ENCODE measurements around the gene NUCB1. TPM values are rescaled to one million over a fixed set of nuclear protein-coding genes. Genes with fewer than 3 reads are reported as not detected.

The NUCB1 gene
- total and polyA plus RNA-seq, 2 donors (not counting 3 experiments of a cell fraction or from before 2014, with no cell fraction given), result 194 to 231 TPM

DNA sequence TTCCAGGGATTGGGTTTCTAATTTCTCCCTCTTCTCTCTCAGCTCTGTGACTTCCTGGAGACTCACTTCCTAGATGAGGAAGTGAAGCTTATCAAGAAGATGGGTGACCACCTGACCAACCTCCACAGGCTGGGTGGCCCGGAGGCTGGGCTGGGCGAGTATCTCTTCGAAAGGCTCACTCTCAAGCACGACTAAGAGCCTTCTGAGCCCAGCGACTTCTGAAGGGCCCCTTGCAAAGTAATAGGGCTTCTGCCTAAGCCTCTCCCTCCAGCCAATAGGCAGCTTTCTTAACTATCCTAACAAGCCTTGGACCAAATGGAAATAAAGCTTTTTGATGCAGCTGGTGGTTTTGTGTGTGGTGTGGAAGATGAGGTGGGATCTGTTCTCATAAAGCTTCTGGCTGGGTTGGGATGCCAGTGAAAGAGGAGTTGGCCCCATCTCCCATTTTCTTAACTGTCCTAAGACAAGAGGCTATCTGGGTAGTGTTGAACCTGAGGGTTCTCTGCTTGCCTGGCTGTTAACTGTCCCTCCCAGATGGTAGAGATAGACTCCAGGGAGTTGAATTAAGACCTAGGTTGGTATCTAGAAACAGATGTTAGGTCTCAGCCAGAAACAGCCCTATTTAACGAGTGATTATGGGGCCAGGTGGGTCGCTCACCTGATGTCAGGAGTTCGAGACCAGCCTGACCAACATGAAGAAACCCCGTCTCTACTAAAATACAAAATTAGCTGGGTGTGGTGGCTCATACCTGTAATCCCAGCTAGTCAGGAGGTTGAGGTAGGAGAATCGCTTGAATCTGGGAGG, 66.6 kb downstream of the NUCB1 start:
- dilution Hi-C loops (cut with MboI; ENCODE audit: extremely low pct_ligation_motif_present, low sequenced_read_pairs), result no loop called here
- intact Hi-C loops (cut with micrococcal nuclease), result no loop called here
- FAIRE-seq (peak; percentile 44), DNase-seq (ENCODE audit: low read depth, low spot score) (no peak)
- CTCF ChIA-PET, result interaction anchor here (0.8 to 2.7 kb wide), 5 partner anchors 27 to 179 kb away, joined by 3 to 20 read pairs (median 12); partner anchors contain the start of gene RUVBL2
- BruUV-seq (replicated peaks), result no TSS peak
- Histone ChIP-seq H3K79me2 (ENCODE audit: control insufficient read depth, insufficient read depth, low read length) (peaks cover 16% of the 10 kb centered on the region), H3K4me3 (replicated peaks in 1 of 3; ENCODE audit: insufficient read depth in 1 of 3, low read depth in 1 of 3, low read length in 3 of 3) (peak overlapping the region; percentile 35 to 79 (median 60)), H3K27ac (ENCODE audit: insufficient read depth, low read depth, low read length) (no peak overlapping the region), H4K20me1 (replicated peaks; ENCODE audit: control insufficient read depth, extremely low read depth, insufficient read depth, low read length) (peaks cover 3% of the 10 kb centered on the region), H3K9me3 (replicated peaks; ENCODE audit: control insufficient read depth, insufficient read depth, low read length) (no peaks in the 10 kb centered on the region), H3K4me2 (ENCODE audit: insufficient read depth, low read length) (peak overlapping the region; percentile 62), H3K9me1 (replicated peaks; ENCODE audit: control insufficient read depth, extremely low read depth, insufficient read depth, low read length) (no peaks in the 10 kb centered on the region), H3K27me3 (ENCODE audit: control insufficient read depth in 2 of 2, insufficient read depth in 2 of 2, low read length in 2 of 2) (no peaks in the 10 kb centered on the region), H3K4me1 (ENCODE audit: control insufficient read depth, extremely low read depth, insufficient read depth, low read length) (peaks cover 25% of the 10 kb centered on the region), H3K9ac (replicated peaks; ENCODE audit: extremely low read depth, insufficient read depth, low read length) (no peak overlapping the region), H3K36me3 (ENCODE audit: control insufficient read depth in 2 of 2, extremely low read depth in 1 of 2, insufficient read depth in 2 of 2, low read length in 2 of 2) (peaks cover 3 to 9% of the 10 kb centered on the region in 2 experiments), H2AFZ (ENCODE audit: low read depth, low read length) (no peak overlapping the region)
- TF ChIP-seq, protein P1, sequence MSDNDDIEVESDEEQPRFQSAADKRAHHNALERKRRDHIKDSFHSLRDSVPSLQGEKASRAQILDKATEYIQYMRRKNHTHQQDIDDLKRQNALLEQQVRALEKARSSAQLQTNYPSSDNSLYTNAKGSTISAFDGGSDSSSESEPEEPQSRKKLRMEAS (IDR thresholded peaks at IDR 0.05; ENCODE audit: insufficient read depth, insufficient read length), result no peak
- TF ChIP-seq MYC (IDR thresholded peaks at IDR 0.05; ENCODE audit: low read depth, low read length), result no peak
- no peak for TF ChIP-seq JUN (IDR thresholded peaks at IDR 0.05; ENCODE audit: borderline replicate concordance, insufficient read depth, insufficient read length, low read depth)
- POLR2A ChIA-PET, result interaction anchor here (0.6 to 2.3 kb wide), 3 partner anchors 91 to 201 kb away, joined by 4 to 14 read pairs (median 4); partner anchors contain the start of gene PPP1R15A

- Histone ChIP-seq H4K20me1 (replicated peaks; ENCODE audit: control insufficient read depth, extremely low read depth, insufficient read depth, low read length) (peaks cover 3% of the 10 kb centered on the region), H3K27ac (ENCODE audit: insufficient read depth, low read depth, low read length) (no peak overlapping the region), H3K9me1 (replicated peaks; ENCODE audit: control insufficient read depth, extremely low read depth, insufficient read depth, low read length) (no peaks in the 10 kb centered on the region), H3K27me3 (ENCODE audit: control insufficient read depth in 2 of 2, insufficient read depth in 2 of 2, low read length in 2 of 2) (no peaks in the 10 kb centered on the region), H3K4me2 (ENCODE audit: insufficient read depth, low read length) (no peak overlapping the region), H3K9me3 (replicated peaks; ENCODE audit: control insufficient read depth, insufficient read depth, low read length) (no peaks in the 10 kb centered on the region), H3K79me2 (ENCODE audit: control insufficient read depth, insufficient read depth, low read length) (peaks cover 16% of the 10 kb centered on the region), H2AFZ (ENCODE audit: low read depth, low read length) (no peak overlapping the region), H3K9ac (replicated peaks; ENCODE audit: extremely low read depth, insufficient read depth, low read length) (no peak overlapping the region), H3K36me3 (ENCODE audit: control insufficient read depth in 2 of 2, extremely low read depth in 1 of 2, insufficient read depth in 2 of 2, low read length in 2 of 2) (peaks cover 3 to 9% of the 10 kb centered on the region in 2 experiments), H3K4me1 (ENCODE audit: control insufficient read depth, extremely low read depth, insufficient read depth, low read length) (peaks cover 18% of the 10 kb centered on the region), H3K4me3 (replicated peaks in 1 of 3; ENCODE audit: insufficient read depth in 1 of 3, low read depth in 1 of 3, low read length in 3 of 3) (no peak overlapping the region)
- ChIA-PET POLR2A (interaction anchor here (0.6 to 2.3 kb wide), 4 partner anchors 87 to 202 kb away, joined by 3 to 14 read pairs (median 4); partner anchors contain the start of gene PPP1R15A), CTCF (interaction anchor here (0.8 to 2.7 kb wide), 7 partner anchors 26 to 180 kb away, joined by 3 to 20 read pairs (median 3); partner anchors contain the start of genes HSD17B14 and RUVBL2)
- TF ChIP-seq FOS (IDR thresholded peaks at IDR 0.05; ENCODE audit: borderline replicate concordance, insufficient read depth, low read length), result no peak
- peak; percentile 71 for TF ChIP-seq POLR2A (IDR thresholded peaks at IDR 0.05; ENCODE audit: low read depth, low read length)
- intact Hi-C loops (cut with micrococcal nuclease), result no loop called here
- DNase-seq (ENCODE audit: low read depth, low spot score) (no peak), FAIRE-seq (peak; percentile 52)
- dilution Hi-C loops (cut with MboI; ENCODE audit: extremely low pct_ligation_motif_present, low sequenced_read_pairs), result no loop called here
- no TSS peak for BruUV-seq (replicated peaks)
Observed at GRCh38 chr19:48967346-48968178, 67.5 kb downstream of the NUCB1 start.

Data from endothelial cell of umbilical vein (primary cell).